Stimulated activated CD4-positive, alpha-beta T cell treated with anti-CD3 and anti-CD28 coated beads, TNF-alpha, amount 100 ng/mL, for 48 hours (primary cell): ENCODE data around the gene KCNH1.
A peak's percentile ranks its signal among the peaks of the same experiment; 100 is the strongest.

Experiments used
- DNase-seq, 3 donors: peaks; one replicate each; pipeline ENCODE4 v3.0.0-alpha.2; 2020; ENCODE audit warnings: low read depth in 3 of 3

Gene KCNH1

DNA sequence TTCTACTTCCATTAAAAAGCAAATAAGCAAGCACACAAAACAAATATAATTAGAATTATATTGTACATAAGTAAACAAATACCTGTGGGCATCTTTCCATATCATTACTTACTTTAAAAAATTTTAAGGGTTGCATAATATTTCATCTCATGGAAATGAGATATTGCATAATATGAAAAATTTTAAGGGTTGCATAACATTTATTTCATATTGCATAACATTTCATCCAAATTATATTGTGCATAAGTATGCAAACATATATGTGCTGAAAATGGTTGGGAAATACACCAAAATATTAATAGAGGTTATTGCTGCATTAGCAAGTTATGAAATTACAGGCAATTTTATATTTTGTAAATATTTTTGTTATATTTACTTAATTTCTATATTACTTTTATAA, 213.7 kb downstream of the KCNH1 start:
- no peak for DNase-seq

DNA sequence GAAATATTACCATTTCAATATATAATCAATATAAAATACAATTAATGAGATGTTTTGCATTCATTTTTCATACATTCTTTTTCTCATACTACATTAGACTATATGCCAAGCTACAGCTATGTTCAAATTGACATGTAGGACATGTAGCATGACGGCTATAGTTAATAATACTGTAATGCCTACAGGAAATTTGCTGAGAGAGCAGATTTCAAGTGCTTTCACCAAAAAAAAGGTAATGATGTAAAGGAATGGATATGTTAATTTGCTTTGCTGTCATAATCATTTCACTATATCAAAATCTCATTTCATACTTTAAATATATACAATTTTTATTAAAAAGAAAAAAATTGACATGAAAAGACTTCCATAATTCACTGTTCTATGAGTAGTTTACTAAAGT, 215.1 kb downstream of the KCNH1 start:
- no peak for DNase-seq

DNA sequence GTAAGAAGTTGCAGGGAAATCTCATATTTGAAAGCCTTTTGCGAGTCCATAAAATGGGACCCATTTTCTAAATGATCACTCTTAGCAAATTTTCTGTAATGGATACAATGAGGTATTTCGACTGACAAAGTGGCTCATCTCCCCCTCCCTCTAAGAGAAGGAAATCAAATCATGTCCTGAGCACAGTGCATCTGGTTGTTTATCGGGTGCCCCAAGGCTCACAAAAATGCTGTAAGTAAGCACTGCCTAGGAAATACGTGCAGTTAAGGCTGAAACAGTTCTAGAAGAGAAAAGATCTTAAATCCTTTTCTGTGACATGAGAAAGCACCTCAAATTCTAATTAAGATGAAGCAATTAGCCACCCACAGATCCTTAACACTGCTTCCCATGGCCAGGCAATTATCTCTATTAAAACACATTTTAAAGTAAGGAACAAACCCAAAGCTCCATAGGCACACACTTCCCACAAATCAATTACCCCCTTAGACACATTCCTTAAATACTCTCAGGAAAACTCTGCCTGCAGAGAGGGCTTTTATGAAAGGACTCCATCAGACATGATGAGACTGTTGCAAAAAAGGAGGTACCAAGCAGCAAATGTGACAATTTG, 216.3 kb downstream of the KCNH1 start:
- no peak for DNase-seq

DNA sequence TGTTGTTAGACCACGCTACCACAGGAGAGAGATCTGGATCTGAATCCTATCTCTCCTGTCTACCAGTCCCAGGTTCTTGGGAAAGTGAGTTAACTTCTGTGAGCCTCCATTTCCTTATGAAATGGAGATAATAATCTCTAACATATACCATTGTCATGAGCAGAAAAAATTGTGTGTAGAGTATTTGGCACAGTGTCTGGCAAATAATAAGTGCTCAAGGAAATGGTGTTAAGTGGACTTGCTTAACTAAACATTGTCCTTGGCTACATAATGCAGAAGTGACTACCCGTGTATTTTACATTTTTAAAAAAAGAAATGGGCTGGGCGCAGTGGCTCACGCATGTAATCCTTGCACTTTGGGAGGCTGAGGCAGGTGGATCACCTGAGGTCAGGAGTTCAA, 217.4 kb downstream of the KCNH1 start:
- DNase-seq = no peak

DNA sequence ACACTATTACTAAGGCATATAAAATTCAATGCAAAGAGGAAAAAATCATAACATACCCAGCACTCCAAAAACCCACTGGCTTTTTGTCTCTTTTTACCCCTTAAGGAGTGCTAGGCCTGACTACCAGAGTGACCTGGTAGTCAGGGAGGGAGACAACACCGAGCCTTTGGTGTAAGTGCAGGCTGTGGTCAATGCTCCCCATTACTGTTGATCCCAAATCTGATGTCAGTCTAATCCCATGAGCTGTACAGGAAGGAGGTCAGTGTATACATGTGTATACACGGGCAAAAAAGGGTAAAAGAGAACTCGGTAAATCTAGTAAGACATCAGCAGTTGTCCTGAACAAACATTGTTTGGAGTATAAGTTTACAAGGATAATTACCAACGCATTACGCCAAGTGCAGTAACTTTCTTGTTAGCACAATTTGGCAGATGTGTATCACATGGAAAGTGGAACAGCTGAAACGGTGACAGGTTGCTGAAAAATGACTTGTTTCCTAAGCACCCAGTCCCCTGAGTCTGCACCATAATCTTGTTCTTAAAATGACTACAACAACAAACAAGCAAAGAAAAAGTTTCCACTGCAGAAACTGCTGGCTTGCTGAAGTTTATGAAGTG, 217.9 kb downstream of the KCNH1 start:
- DNase-seq = no peak

DNA sequence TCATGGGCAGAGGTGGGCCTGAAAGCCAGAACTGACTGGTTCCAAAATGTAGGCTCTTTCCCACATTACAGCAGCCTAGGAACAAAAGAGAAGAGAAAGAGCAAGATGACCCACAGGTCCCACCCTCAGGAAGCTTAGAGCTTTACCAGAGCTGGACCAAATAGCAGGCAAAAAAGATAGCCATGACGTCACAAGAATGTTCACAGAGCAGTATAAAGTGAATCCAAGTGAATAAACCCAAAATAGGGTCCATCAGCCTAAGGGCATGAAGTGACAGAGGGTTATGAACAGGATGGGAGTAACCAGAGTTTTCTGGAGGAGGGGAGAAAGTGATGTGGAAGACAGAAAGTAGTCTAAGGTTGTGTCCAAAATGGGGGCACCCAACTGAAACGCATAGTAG, 221.2 kb downstream of the KCNH1 start:
- DNase-seq = no peak

DNA sequence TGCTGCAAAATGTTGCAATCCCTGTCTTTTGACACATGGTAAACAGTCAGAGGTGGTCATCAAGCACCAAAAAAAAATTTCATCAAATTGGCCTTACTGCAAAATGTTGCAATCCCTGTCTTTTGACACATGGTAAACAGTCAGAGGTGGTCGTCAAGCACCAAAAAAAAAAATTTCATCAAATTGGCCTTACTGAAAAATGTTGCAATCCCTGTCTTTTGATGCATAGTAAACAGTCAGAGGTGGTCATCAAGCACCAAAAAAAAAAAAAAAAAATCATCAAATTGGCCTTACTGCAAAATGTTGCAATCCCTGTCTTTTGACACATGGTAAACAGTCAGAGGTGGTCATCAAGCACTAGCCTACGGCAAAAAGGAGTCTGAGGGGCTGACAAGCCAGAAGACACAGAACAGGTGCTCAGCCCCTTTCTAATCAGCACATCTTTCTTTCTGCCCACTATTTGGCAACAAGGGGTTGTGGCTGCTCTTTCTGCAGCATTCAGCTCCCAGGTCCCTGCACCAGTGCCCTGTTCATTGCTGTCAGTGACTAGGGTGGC, 223.8 kb downstream of the KCNH1 start:
- DNase-seq = no peak

DNA sequence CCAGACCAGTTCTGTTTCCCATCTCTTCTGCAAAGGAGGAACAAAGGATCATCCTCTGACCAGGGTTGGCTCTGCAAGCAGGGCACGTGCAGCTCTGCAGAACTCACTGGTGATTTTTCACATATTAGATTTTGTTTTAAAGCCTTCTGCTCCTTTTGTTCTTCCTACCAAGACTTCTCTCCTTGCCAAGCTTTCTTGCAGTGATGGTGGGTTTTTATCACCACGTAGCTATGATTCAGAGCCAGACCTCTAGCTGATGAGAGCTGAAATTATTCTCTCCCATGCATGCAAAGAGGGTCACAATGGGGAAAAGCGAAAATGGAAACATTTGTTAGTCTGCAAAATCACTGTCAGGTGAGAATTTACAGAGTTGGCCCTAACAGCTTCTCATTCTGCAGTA, 225.2 kb downstream of the KCNH1 start:
- DNase-seq = no peak

DNA sequence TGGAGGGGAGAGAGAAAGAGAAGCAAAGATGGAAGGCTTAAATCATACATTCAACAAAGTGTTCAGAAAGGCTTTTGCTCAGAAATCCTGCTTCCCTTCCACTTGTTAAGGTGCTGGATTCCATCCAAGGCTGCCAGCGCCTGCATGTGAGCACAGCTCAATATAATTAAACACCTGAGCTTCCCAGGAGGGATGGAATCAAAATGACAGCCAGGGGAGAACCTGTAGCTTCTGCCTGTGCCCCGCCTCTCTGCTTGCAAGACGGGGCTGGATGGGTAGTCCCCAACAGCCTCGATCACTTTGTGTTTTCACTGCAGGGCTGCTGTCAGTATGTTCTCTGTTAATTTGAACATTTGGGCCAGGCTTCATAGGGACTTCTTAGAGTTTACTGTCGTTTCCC, 225.7 kb downstream of the KCNH1 start:
- no peak for DNase-seq

DNA sequence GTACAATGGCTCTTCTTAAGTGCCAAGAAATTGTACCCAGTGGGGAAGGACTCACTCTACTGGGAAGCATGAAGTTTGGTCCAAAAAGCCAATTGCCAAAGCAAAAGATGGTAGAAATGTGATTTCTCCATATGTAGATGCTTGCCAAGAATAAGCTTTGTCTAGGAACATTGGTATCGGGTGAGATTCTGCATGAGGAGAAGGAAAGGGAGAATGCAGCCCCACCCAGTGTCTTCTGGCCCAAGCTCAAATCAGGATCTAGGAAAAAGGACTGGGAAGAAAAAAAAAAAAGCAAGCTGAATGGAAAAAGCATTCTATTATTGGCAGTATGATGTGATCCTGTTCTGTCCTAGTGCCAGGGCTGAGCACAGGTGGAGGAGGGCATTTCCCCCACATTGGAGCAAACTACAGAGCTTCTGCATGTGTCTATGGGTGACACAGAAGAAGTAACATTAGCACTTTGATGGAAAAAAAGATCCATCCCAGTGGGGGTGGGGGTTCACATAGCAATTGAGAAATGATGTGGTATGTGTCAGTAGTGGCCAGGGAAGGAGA, 226.6 kb downstream of the KCNH1 start:
- DNase-seq = no peak

DNA sequence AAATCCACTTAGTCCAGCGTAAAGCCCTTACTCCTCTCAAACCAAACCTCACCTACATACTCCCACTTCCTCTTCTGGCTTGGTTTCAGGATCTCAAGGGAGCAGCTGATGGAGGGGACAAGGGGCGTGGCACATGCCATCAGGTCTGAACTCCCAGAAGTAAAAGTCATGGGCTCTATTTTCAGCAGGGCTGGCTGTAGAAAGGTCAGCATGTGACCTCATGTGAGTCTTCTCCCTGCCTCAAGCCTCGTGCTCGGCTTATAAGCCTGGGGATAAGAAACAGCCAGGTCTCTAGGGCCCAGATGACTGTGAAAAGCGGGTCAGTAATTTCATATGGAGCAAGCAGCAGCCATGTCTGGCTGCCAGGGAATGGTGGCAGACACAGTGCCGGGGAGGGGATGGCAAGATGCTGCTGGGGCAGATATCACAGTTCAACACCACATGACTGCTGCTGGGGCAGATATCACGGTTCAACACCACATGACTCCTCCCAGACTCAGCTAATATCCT, 227.9 kb downstream of the KCNH1 start:
- DNase-seq = no peak

DNA sequence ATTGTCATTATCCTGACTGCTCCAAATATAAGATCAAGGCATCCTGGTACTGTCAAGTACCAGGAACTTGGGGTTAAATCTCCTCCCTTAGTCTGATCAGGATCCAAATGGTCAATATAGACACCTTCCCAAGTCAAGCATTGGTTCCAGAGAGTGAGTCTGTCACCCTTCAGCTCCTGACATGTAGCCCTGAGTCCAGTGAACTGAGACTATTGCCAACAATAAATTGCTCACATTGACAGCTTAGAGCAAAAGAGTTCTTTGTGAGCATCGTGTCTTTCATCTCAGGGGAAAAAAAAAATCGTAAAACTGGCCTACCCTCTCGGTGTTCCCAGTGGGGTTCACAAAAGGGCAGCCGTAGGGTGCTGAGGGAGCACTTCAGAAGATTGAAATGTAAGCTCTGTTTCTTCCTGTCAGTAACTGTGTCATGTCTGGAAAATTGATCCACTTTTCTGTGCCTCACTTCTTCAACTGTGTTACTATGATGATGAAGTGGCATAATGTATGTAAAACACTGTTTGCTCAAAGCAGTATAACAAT, 228.5 kb downstream of the KCNH1 start:
- DNase-seq = no peak

DNA sequence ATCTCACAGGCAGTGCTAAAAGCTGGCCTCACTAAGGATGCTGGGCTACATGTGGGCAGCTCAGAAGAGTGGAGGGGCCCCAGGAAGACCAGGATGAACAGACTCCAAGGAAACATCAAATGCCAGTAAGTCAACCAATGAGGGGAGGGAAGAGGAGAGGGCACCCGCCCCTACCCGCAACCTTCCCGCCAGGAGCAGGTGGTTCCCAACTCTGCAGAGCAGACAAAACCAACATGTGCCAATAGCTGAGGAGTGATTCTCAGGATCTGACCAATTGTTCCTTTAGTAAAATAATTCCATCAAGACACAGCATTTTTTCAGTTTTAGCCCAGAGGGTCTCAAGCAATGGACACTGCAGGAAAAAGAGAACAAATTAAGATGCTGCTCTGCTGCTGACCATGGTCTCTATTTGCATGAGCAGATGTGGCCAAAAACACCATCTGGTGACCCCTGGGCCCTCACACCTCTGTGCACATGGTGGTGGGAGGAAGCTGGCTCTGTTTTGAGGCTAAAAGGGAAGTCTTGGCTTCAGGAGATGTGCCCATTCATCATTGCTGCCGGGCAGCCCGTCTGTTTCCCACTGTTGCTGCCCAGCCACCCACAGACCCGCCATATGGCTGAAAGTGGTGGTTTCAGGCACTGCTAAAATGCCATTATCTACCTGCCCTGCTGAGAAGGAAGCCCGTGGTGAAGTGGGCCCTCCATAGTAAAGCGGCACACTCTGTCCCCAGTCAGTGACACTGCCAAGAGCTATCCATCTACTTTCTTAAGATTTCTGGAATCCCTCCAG, 231.8 kb downstream of the KCNH1 start:
- no peak for DNase-seq

DNA sequence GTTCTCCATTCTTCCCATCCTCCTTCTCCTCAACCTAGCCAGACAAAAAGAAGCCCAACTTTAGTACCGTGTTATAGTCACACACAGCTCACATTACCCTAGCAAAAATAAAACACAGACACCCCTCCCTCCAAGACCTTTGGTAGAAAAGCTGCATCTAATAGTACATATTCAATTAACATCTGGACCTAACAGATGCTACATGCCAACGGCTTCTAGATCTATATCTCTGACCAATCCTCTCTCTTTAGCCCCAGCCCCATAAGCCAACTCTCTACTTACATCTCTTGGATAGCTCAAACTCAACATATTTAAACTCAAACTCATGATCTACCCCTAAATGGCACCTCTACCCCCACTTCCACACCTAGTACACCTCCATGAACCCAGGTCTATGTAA, 233.1 kb downstream of the KCNH1 start:
- no peak for DNase-seq

DNA sequence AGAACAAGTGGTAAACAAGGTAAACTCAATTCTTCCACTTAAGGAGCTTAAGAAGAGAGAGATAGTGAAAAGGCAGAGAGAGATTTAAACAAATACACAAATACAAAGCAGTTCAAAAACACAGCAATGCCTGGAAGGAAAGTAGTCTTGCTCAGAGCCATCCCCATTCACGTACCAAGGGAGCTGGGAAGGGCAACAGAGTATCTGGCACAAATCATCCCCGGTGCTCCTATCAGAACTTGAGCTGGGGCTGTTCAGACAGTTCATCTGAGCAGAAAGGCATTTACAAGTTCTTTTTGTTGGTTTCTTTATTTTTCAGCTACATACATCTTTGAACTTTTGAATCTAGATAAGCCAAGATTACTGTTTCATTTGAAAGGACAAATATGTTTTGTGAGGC, 233.9 kb downstream of the KCNH1 start:
- no peak for DNase-seq

DNA sequence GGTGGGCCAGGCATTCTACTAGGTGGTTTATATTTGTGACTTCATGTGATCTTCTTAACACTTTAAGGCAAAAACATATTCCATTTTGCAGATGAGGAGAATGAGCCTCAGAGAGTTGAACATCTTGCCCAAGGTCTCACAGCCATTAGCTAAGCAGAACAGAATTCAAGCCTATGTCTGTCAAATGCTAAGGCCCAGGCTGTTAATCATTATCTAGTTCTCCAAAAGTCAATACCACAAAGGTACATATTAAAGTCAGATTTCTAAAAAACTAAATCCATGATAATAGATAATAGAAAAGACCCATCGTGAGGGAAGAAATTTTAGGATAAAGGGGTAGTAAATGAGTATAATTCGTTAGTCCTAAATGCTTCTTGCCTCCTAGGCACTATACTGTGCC, 234.3 kb downstream of the KCNH1 start:
- no peak for DNase-seq

DNA sequence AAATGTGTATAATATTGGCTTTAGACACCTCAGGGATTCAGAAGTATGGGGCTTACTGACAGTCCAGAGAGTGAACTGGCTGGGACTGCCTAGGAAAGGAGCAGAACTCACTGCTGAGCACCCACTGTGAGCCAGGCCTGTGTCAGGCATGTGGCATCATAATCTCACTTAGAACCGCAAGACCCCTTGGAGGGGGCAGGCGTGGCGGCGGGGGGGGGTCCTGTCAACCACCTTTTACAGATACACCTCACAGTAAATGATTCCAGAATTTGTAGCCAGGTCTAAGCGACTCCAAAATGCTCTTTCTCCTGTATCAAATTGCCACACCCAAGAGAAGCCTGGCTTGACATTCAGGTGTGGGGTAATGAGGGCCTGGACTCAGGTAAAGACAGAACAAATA, 235.5 kb downstream of the KCNH1 start:
- DNase-seq = no peak

DNA sequence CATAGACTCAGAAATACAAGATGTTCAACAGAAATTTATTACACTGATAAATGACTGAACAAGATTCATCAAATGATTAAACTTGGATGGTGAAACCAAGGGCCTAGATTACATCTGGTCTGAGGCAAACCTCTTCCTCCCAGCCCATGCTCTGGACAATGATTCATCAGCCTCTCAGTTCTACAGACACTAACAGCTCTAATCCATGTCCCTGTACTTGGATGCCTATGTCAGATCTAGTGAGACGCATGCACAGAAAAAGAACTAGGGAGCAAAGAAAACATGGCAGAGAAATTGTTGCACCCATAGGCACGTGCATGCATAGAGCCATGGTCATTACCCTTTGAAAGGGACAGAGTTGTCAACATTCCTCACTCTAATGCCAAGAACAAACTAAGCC, 250.1 kb downstream of the KCNH1 start:
- no peak for DNase-seq

DNA sequence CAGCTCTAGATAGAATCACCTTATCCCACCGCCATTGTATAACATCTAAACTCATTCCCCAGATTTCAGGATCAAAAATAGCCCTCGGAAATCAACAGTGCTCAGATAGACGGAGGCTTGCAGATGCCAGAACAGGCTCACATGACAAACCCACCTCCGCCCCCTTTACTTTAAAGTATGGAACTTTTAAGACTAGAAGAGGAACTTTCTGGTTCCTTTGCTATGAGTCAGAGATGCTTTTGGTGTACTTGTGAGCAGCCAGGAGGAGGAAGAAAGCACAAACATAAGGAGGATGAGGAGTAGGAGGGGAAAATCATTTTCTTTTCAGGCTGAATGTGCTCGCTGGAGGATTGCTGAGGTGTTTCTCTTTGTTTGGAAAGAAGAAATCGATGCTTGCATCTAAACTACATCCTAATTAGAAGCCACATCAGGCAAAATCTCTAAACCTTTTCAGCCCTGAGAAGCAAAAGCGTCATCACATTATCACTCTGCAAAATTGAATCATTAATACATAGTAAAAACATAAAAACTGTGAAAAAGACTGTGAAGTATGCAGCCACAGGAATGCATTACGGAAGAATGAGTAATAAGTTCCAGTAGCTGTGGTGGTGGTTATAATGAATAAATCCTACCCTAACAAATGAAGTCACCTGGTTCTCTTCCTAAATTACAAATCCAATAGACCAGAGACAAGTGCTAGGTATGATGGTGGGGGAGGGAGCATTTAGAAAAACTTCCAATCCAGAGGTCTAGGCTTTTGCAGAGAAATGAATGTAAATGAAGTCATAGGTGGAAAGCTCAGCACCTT, 251.3 kb downstream of the KCNH1 start:
- peak in 1 of 3 donors; percentile 1 for DNase-seq

DNA sequence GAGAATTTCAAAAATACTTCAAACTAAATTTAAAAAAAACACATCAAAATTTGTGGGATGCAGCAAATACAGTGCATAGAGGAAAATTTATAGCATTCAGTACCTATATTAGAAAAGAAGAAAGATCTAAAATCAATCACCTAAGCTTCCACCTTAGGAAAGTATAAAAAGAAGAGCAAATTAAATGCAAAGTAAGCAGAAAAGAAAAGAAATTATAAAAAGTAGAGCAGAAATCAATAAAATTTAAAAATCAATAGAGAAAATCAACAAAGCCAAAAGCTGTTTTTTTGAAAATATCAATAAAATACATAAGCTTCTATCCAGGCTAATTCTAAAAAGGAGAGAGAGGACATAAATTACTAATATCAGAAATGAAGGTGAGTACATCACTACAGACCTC, 255.4 kb downstream of the KCNH1 start:
- DNase-seq = no peak

DNA sequence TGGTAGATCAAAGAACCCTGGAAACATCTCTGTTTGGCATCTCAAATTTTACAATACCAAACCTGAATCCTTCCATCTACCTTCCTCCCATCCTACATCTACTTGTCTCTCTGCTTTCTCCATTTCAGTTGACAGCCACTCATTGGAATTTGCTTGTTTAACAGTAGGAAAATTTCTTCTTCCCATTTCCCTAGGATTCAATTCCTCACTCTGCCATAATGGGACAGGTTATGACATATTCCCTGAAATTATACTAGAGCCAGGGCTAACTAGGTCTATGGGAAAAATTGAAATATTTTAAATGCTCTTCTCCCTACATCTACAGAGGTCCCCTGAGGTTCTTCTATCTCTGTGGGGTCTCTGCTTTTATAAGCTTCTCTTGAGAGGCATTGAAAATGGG, 257.7 kb downstream of the KCNH1 start:
- no peak for DNase-seq
